G401.6 (cell line): ENCODE results near the gene CFAP99.

ENCODE experiments used
- FAIRE-seq: peaks from 2 replicates; lab custom pipeline; 2012; peaks lifted over from hg19 to GRCh38; lab: Jason Lieb, UNC

The CFAP99 gene

DNA sequence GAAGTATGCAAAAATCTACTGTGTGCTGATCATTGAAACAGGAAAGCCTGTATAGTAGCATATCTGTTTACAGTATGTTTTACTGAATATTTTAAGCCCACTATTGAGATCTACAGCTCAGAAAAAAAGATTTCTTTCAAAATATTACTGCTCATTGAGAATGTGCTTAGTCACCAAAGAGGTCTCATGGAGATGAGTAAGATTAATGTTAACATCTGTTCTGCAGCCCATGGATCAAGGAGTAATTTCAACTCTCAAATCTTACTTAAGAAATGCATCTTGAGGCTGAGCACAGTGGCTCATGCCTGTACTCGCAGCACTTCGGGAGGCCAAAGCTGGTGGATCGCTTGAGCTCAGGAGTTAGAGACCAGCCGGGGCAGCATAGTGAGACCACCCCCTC, 53.4 kb downstream of the CFAP99 start:
- no peak for FAIRE-seq

DNA sequence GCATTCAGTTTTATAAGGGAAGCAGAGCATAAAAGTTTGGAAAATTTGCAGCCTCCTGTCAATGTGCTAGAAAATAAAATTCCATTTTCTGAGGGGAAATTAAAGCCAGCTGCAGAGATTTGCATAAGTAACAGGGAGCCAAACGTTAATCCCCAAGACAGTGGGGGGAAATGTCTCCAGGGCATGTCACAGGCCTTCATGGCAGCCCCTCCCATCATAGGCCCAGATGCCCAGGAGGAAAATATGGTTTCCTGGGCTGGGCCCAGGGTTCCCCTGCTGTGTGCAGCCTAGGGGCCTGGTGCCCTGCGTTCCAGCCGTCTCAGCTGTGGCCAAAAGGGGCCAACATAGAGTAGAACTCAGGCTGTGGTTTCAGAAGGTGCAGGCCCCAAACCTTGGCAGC, 59.5 kb downstream of the CFAP99 start:
- no peak for FAIRE-seq

DNA sequence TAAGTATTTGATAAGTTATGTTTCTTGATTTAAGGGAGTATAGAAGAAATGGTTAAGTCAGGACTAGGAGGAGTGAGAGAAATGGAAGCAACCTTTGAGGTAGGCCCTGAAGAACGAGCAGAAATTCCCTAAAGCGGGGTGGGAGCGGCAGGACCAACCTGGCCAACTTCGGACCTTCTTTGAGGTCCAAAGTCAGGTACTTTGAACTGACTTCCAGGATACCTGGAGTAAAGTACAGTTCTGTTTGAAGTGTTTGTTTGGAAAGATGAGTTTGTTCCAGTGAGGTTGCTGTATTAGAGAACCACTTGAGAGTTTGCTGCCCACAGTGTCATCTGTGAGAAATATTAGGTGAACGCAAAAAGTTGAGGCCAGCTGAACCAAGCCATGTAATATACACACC, 61.9 kb downstream of the CFAP99 start:
- FAIRE-seq: no peak

DNA sequence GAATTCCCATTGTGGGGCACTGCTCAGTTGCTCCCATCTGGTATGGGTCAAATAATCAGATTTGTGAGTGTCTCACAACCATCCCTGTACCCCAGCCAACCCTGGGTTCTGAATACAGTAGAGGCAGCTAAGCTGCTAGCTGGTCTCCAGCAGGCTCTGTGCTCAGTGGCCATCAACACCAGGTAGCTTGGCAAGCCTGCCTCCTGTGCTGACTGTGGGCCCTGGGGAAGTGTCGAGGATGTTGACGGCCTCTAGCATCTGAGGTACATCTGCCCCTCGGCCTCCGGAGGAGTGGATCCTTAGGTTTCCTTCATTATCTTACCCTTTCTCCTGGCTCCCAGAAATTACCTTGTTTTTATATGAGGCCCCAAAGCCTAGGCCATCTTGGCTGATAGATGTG, 63.4 kb downstream of the CFAP99 start:
- no peak for FAIRE-seq

DNA sequence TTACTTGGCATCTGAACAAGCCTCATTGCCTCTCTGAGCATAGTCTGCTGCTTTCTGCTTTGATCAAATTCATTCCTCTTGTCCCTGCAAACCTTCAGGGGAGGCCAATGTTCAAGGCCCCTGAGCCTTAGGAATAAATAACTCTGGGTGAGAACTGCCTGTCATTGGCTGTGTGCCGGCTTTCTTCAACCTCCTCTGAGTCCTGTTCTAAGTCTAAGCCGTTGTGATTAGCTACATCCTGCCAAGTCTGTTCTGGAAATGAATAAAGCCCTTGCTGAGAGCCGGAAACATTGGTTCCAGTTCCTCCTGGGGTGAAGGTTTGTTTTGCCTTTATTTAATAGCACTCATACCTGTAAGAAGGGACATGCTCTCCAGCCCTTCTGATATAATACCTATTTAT, 63.9 kb downstream of the CFAP99 start:
- FAIRE-seq: no peak

DNA sequence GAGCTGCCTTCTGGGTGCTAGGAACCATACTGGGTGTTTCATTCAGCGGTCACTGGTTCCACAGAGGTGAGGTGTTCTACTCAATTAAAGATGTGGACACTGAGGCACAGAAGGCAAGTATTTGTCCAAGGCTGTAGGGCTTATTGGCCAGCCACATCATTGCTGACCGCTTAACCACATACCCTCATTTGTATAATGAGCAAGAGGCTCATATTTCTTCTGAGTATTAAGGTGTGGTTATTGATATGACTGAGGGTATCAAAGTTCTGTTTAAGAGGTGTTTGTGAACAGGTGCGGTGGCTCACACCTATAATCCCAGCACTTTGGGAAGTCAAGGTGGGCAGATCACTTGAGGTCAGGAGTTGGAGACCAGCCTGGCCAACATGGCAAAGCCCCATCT, 64.5 kb downstream of the CFAP99 start:
- no peak for FAIRE-seq

DNA sequence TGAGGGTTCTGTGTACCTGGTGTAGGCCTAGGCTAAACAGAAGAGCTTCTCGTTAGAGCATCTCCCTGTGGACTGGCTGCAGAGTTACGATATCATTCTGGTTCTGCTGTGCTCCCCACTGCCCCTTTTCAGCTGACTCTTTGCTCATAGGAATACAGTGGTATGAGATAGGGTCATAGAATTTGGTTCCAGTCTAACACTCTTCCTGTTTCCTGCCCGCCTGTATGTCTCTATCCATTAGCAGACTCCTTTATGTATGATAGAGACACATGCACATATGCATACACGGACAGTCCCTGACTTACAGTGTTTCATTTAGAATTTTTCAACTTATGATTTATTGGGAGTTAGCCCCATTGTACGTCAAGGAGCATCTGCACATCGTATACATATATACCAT, 65.4 kb downstream of the CFAP99 start:
- FAIRE-seq: no peak

DNA sequence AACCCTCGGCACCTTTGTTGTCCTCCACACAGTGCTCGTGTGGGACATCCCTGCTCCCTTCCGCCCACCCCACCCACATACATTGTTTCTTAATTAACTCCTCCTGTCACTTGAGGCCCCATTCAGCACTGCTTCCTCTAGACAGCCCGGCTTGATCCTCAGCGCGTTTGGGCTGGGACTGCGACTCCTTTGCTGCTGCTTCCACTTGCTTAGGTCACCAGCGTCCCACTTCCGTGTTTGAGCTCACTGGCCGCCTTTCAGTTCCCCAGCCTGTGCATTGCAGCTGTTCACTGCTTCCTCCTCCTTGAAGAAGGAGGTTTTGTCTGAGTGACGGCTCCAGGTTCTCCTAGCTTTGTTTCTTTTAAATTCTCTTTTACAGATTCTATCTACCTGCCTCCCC, 66.2 kb downstream of the CFAP99 start:
- FAIRE-seq: no peak

DNA sequence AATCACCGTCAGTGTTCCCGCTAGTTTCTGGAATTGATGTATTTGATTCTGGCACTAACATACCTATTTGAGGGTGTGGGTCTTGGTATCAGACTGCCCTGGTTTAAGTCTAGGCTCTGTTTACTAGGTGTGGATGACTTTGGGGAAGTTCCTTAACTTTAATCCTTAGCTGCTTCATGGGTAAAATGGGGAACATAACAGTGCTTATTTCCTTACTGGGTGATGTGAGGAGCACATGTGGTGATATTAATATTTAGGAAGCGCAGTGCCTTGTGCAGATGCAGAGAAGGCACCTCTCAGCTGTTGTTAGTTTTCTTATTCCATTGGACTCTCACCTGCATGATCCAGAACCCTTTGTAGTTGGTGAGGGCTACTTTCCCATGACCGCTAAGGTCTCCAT, 67.2 kb downstream of the CFAP99 start:
- FAIRE-seq: no peak

DNA sequence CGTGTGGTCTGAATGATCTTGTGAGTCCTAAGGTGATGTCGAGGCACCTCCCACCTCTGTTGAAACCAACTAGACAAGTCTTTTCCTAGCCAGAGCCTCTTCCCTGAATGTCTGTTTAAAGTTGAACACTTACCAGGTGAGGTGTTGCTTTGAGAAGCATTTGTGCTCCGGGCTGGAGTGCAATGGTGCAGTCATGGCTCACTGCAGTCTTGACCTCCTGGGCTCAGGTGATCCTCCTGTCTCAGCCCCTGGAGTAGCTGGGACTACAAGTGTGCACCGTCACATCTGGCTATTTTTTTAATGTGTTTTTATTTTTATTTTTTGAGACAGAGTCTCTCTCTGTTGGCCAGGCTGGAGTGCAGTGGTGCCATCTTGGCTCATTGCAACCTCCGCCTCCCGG, 68.2 kb downstream of the CFAP99 start:
- no peak for FAIRE-seq

DNA sequence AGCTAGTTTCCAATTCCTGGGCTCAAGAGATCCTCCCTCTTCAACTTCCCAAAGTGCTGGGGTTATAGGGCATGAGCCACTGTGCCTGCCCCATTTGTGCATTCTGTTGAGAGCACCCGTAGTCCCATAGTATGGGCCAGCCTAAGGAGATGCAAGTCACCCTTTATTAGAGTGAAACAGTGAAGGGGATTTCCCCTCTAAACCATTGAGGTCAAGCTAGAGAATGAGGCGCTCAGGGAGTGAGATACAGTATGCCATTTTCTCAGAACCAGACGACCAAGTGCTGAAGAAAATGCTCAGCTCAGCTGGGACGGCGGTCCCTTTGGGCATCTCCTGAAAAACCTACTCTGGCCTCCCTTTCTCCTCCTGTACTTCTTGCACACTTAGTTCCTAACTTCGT, 68.9 kb downstream of the CFAP99 start:
- no peak for FAIRE-seq

DNA sequence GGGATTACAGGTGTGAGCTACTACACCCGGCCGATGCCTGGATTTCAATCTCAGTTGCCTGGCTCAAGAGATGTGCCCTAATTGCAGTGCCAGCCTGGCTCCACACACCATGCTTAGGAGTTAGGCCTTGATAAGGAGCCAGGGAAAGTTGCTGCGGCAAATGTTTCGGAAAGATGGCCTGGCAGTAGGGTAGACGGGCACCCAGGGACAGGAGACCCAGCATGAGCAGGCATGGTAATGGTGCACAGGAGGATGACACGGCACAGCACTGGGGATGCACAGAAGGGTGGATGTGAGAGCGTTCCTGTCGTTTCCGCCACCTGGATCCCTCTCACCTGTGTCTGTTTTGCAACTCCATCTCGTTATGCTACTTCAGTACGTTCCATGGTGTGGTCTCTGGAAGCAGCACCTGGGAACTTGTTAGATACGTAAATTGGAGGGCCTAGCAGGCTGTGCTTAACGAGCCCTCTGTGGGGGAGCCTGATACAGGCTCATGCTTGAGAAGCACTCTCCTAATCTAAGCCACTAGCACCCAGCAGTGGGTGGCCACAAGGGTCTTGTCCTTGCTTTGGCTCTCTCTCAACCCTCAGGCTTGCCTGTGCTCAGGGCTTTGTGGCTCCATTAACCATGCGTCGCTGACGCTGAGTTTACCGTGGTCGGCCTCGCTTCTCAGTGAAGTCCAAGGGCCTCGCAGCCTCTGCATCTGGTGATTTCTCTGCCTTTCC, 70.5 kb downstream of the CFAP99 start:
- FAIRE-seq: no peak

DNA sequence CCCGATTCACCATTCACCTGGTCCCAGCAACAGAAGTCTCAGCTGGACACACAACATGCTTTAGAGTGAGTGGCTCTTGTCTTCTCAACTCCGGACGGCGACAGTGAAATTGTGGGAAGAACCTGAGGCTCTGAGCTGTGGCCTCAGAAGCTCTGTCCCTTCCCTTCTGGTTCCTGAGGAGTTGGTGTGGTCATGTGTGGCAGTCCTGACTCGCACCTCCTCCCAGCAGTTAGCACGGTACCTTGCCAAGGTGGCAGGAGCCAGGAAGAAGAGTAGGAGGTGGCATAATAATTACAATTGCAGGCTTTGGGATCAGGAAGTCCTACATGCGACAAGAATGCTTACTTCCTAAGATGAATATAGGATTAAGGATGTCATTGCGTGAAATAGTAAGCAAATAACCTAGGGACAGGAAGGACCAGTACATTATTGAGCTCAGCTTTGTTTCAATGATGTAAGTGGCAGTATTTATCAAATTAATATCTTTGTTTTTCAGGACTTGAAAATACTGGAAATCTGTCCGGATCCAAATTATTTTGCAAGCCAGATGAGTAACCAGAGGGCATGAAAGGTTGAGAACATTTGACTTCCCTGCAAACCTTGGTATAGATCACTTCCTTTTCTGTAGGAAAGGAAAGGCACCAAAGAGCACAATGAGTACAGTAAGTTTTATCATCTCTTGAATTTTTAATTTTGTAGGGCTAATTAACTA, 71.2 kb downstream of the CFAP99 start:
- FAIRE-seq: no peak

DNA sequence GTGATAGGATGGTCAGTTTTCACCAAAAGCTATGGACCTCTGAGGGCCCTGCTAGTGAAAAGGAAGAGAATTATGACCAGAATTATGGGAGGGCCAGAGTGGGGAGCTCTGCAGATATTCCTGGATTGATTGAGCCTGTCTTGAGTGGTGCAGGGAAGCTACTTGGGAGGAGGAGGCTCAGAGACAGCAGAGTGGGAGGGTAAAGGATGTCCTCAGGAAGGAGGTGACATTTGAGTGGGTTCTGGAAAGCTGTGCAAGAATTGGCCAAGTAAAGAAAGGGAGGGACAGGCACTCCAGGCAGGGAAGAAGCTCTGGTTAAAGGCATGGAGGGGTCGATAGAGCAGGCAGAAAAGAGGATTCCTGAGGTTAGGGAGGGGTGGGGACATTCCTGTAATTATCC, 74.2 kb downstream of the CFAP99 start:
- no peak for FAIRE-seq

DNA sequence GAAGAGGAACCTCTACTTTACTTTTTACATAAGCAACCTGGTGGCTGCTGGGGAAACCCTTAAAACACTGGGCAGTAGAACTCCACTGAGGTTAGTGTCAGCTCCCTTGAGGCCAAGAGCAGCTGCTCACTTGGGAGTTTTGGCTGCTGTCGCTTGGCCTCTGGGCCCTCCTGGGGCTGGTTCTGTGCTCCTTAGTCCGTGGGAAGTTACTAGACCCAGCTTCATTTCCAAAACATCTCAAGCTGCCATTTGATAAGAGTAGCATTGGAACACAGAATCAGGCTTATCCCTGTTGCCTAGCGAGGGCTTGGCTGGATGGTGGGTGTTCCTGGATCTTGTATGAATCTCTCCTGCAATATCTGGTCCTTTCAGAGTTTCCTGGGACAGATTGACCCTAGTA, 76.2 kb downstream of the CFAP99 start:
- no peak for FAIRE-seq

DNA sequence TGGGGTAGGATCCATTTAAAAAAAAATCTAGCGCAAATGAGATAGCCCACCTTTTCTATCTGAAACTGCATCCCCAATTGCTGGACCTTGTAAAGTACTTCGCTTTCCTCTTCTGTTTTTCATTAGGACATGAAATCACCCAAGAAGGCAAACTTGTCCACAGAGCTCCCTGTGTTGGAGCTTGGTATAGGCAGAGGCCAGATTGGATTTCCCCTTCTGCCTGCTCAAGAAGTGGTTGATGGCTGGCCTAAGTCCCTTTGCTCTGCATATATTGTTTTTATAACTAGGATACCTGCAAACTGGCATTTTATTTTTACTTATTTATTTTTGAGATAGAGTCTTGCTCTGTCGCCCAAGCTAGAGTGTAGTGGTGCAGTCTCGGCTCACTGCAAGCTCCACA, 78.6 kb downstream of the CFAP99 start:
- FAIRE-seq: no peak

DNA sequence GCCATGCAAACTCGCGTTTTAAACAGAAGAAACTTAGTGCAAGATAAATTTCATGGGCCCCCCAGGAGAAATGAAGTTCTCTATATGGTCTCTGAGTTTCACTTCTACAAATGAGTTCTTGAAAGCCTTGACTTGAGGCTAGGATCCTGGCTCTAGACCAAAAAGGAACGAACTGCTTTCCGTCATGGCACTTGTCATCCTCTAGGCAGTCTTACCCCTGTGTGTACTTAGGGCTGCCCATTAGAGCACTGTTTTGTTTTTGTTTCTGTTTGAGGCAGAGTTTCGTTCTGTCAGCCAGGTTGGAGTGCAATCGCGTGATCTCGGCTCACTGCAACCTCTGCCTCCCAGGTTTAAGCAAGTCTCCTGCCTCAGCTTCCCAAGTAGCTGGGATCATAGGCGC, 79.2 kb downstream of the CFAP99 start:
- no peak for FAIRE-seq

DNA sequence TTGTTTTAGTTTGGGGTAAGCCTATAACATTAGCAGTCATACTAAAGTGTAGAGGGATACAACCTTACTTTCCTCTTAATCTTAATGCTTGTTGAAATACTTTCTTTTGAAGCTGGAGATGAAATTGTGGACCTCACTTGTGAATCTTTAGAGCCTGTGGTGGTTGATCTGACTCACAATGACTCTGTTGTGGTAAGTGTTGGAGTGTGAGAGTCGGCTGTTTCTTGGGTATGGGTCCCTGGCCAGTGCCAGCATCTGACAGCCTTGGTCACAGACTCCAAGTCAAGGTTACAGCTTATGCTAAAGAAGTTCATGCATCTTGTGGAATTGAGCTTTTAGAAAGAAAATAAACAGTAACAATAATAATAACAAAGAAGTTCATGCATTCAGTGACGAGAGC, 81.8 kb downstream of the CFAP99 start:
- no peak for FAIRE-seq

DNA sequence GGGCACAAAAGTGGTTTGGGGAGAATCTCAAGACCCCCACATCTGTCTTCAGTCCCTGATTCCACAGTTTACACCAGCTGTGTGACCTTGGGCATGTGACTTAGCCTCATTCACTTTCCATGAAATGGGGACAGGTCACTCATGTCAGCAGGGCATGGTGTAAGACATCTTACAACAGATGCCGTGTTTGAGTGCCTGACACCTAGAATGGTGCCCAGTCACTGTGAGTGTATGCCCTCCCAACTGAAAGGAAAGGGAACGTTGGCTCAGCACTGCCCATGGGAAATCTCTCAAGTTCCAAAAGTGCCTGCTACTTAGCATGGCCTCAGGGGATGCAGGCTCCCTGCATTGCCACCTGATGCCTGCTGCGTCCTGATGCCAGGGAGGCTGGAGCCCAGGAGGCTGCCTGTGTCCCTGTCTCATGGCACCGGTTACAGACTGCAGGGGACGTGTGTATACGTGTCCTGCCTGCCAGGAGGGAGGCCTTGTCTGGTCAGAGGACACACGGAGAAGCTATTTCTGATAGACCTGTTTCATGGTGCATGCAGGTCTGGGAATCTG, 82.4 kb downstream of the CFAP99 start:
- no peak for FAIRE-seq

DNA sequence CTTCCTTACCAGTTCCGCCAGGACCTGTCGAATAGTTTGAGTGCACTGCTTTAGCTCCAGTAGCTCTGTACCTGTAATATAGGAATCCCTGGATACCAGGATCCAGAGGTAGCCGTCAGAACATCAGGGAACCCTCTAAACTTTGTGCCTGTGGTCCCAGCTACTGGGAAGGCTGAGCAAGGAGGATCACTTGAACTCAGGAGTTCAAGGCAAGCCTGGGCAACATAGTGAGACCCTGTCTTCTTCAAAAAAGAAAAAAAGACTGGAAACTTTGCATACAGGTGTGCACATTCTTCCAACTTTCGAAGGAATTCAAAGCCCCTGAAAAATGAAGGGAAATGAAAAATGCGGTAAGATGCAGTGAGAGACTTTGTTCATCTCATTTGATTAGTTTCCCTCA, 85.1 kb downstream of the CFAP99 start:
- FAIRE-seq: no peak

DNA sequence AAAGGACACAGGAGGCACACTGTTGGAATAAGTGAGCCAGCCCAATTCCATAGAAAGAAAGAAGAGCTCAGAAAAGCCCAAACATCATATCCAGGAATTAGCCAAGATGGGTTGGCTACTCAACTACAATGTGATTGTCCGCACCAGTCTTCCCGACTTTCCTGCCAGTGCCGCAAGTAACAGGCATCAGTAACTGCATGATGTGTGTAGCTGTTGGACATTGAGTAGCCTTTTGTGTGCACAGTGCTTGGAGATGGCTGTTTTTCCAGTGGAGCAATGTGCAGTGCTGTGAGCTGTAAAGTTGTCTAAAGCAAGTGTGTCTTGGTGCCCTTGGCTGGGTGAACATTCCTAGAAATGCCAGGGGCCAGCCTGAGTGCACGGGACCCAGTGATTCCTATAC, 88.5 kb downstream of the CFAP99 start:
- no peak for FAIRE-seq

DNA sequence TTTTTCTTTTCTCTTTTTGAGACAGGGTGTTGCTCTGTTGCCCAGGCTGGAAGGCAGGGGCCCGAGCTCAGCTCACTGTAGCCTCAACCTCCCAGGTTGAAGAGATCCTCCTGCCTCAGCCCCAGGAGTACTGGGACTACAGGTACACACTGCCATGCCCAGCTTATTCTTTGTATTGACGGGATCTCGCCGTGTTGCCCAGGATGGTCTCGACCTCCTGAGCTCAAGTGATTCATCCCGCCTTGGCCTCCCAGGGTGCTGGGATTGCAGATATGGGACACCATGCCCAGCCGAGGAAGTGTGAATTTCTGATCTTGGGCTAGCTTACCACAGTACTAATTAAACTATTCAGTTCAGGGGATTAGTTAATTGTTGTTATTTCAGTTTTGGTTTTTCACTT, 89.1 kb downstream of the CFAP99 start:
- no peak for FAIRE-seq

DNA sequence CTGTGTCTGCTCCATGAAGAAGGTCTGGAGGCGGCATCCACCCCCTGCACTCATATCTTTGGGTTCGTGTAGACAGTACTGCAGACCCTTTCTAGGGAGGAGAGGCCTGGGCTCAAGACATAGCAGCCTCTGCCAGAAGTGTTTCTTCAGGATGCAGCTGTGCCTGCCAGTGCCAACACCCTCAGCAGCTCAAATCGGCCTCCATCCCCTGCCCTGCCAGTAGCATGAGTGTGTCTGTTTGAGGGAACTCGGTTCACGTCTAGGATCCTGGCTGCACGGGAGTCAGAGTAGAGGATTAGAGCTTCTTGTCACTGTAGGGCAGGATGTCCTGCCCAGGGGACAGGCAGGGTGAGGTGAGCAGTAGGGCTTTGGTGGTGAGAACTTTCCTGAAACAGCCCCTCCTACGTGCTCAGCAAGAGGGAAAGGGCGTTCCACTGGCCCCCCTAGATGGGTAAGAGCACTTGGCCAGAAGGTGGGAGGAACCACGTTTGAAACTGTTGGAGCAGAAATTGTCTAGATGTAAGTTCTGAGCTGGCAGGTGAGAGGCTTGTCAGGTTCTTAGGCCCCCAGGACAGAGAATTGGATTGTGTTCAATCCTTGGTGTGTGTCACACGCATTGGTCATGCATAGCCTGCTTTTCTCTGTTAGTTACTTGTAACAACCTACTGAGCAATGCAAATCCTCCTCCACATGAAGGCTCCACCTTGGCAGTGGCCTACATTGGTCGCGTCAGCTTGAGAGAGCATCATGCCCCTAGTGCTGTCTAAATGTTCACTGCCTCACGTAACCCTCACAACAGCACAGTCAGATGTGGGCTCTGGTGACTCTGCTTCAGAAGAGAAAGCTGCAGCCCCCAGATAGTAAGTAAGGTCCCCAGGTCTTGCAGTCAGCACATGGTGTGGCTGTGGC, 91.8 kb downstream of the CFAP99 start:
- no peak for FAIRE-seq
